HUES6 (cell line): ENCODE measurements around the gene ESAM.

Source experiments
- H3K27ac ChIP-seq: 2 replicates; pipeline ENCODE4 v1.7.0; 2013; ENCODE audit warnings: low read depth, mild to moderate bottlenecking, low read length, inconsistent platforms
- H3K27me3 ChIP-seq: 2 replicates; pipeline ENCODE4 v1.6.1; 2013; ENCODE audit warnings: low read length; ENCODE audit not compliant: control insufficient read depth, insufficient read depth
- H3K36me3 ChIP-seq: 2 replicates; pipeline ENCODE4 v1.6.1; 2013; ENCODE audit warnings: low read length; ENCODE audit not compliant: control insufficient read depth, insufficient read depth
- H3K4me1 ChIP-seq: 2 replicates; pipeline ENCODE4 v1.6.1; 2013; ENCODE audit warnings: low read length; ENCODE audit not compliant: control insufficient read depth, insufficient read depth
- H3K4me3 ChIP-seq: 2 replicates; pipeline ENCODE4 v1.5.1; 2013; ENCODE audit warnings: low read depth, low read length
- H3K9ac ChIP-seq: one replicate; pipeline ENCODE4 v1.6.1; 2013; ENCODE audit warnings: mild to moderate bottlenecking, low read length
- H3K9me3 ChIP-seq: 2 replicates; pipeline ENCODE4 v1.6.1; 2013; ENCODE audit warnings: low read depth, low read length; ENCODE audit not compliant: control insufficient read depth, insufficient read depth

Gene ESAM

GRCh38 chr11:124751391-124751740, 10.7 kb downstream of the ESAM start:
- H3K27me3 ChIP-seq, result peaks cover 98% of the 10 kb centered on the region
- H3K27ac ChIP-seq, result no peak overlapping the region
- H3K36me3 ChIP-seq, result no peaks in the 10 kb centered on the region
- no peak overlapping the region for H3K9ac ChIP-seq
- no peaks in the 10 kb centered on the region for H3K9me3 ChIP-seq
- peak overlapping the region; percentile 46 for H3K4me3 ChIP-seq
- peaks cover 32% of the 10 kb centered on the region for H3K4me1 ChIP-seq

- no peak overlapping the region for H3K9ac ChIP-seq
- no peak overlapping the region for H3K4me3 ChIP-seq
- no peaks in the 10 kb centered on the region for H3K36me3 ChIP-seq
- no peaks in the 10 kb centered on the region for H3K9me3 ChIP-seq
- H3K27ac ChIP-seq, result no peak overlapping the region
- peaks cover 99% of the 10 kb centered on the region for H3K27me3 ChIP-seq
- H3K4me1 ChIP-seq, result peaks cover 36% of the 10 kb centered on the region
These were observed 12.2 kb downstream of the ESAM start for GRCh38 chr11:124749912-124750311.

- peaks cover 33% of the 10 kb centered on the region for H3K4me1 ChIP-seq
- no peak overlapping the region for H3K4me3 ChIP-seq
- H3K36me3 ChIP-seq, result no peaks in the 10 kb centered on the region
- H3K27me3 ChIP-seq, result peaks cover 99% of the 10 kb centered on the region
- no peaks in the 10 kb centered on the region for H3K9me3 ChIP-seq
- H3K9ac ChIP-seq, result no peak overlapping the region
- no peak overlapping the region for H3K27ac ChIP-seq
These were observed 13.4 kb downstream of the ESAM start for GRCh38 chr11:124748481-124749343.

GRCh38 chr11:124748100-124748418, 14.0 kb downstream of the ESAM start:
- no peak overlapping the region for H3K27ac ChIP-seq
- H3K36me3 ChIP-seq, result no peaks in the 10 kb centered on the region
- H3K9me3 ChIP-seq, result no peaks in the 10 kb centered on the region
- H3K4me1 ChIP-seq, result peaks cover 33% of the 10 kb centered on the region
- H3K4me3 ChIP-seq, result no peak overlapping the region
- H3K9ac ChIP-seq, result no peak overlapping the region
- peaks cover 99% of the 10 kb centered on the region for H3K27me3 ChIP-seq

GRCh38 chr11:124747406-124748099, 14.5 kb downstream of the ESAM start:
- peaks cover 99% of the 10 kb centered on the region for H3K27me3 ChIP-seq
- peaks cover 29% of the 10 kb centered on the region for H3K4me1 ChIP-seq
- no peaks in the 10 kb centered on the region for H3K36me3 ChIP-seq
- no peak overlapping the region for H3K27ac ChIP-seq
- H3K9me3 ChIP-seq, result no peaks in the 10 kb centered on the region
- H3K9ac ChIP-seq, result no peak overlapping the region
- peak overlapping the region; percentile 72 for H3K4me3 ChIP-seq

- Histone ChIP-seq H3K27ac (no peak overlapping the region), H3K9me3 (no peaks in the 10 kb centered on the region), H3K9ac (peak overlapping the region; percentile 11), H3K4me1 (peaks cover 21% of the 10 kb centered on the region), H3K27me3 (peaks cover 99% of the 10 kb centered on the region), H3K4me3 (peak overlapping the region; percentile 72), H3K36me3 (no peaks in the 10 kb centered on the region)
These were observed 15.4 kb downstream of the ESAM start for GRCh38 chr11:124746621-124747243.

- no peaks in the 10 kb centered on the region for H3K36me3 ChIP-seq
- no peak overlapping the region for H3K27ac ChIP-seq
- peaks cover 14% of the 10 kb centered on the region for H3K4me1 ChIP-seq
- peak overlapping the region; percentile 72 for H3K4me3 ChIP-seq
- H3K9me3 ChIP-seq, result no peaks in the 10 kb centered on the region
- H3K27me3 ChIP-seq, result peaks cover 99% of the 10 kb centered on the region
- no peak overlapping the region for H3K9ac ChIP-seq
These were observed 16.1 kb downstream of the ESAM start for GRCh38 chr11:124745835-124746620.

- Histone ChIP-seq H3K27ac (no peak overlapping the region), H3K36me3 (no peaks in the 10 kb centered on the region), H3K4me3 (peak overlapping the region; percentile 72), H3K27me3 (peaks cover 99% of the 10 kb centered on the region), H3K4me1 (peaks cover 14% of the 10 kb centered on the region), H3K9me3 (no peaks in the 10 kb centered on the region), H3K9ac (no peak overlapping the region)
These were observed 16.7 kb downstream of the ESAM start for GRCh38 chr11:124745270-124745834.

- no peaks in the 10 kb centered on the region for H3K36me3 ChIP-seq
- H3K4me1 ChIP-seq, result peaks cover 24% of the 10 kb centered on the region
- H3K27me3 ChIP-seq, result peaks cover 96% of the 10 kb centered on the region
- H3K9ac ChIP-seq, result no peak overlapping the region
- no peak overlapping the region for H3K27ac ChIP-seq
- no peaks in the 10 kb centered on the region for H3K9me3 ChIP-seq
- no peak overlapping the region for H3K4me3 ChIP-seq
These were observed 19.0 kb downstream of the ESAM start for GRCh38 chr11:124743050-124743449.

GRCh38 chr11:124742555-124742954, 19.5 kb downstream of the ESAM start:
- Histone ChIP-seq H3K36me3 (no peaks in the 10 kb centered on the region), H3K9ac (no peak overlapping the region), H3K27ac (no peak overlapping the region), H3K9me3 (no peaks in the 10 kb centered on the region), H3K4me1 (peaks cover 22% of the 10 kb centered on the region), H3K27me3 (peaks cover 96% of the 10 kb centered on the region), H3K4me3 (no peak overlapping the region)
